ENCODE data around the gene DOCK1.
"Not testable (repeated sequence)": the region's sequence is repeated elsewhere in the genome, so short reads cannot be mapped to it uniquely, and the experiment has no call there.

DOCK1 gene

DNA sequence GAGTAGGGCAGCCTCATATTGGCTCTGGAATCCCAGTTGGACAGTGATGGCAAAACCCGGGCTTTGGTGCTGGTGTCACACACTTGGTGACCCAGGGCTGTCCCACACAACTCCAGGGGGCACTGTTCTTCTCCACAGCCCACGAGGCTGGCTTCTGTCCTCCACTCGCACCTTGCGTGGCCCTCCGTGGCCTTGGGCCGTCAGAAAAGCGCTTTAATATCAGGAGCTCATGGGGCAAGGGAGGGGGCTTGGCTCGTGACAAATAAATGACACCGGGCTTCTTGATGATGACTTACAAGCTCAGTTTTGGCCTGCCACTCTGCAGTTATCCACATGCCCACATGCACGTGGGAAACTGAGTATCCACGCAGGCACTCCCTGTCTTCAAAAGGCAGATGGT, 8.1 kb downstream of the DOCK1 start:
- Histone ChIP-seq H3K9ac (ENCODE audit: low read length) (no peak overlapping the region), H3K4me2 (ENCODE audit: low read depth, low read length) (no peak overlapping the region), H3K79me2 (ENCODE audit: low read length) (no peaks in the 10 kb centered on the region), H3K9me2 (replicated peaks; ENCODE audit: insufficient read depth, low read length) (no peaks in the 10 kb centered on the region), H3K4me1 (ENCODE audit: low read length) (no peaks in the 10 kb centered on the region), H2AFZ (ENCODE audit: low read length) (no peak overlapping the region), H3K4me3 (ENCODE audit: low read length) (no peak overlapping the region), H3F3A (ENCODE audit: insufficient read depth, low read length) (no peaks in the 10 kb centered on the region), H3K27ac (ENCODE audit: low read length) (no peak overlapping the region), H3K9me3 (replicated peaks; ENCODE audit: insufficient read depth, low read length) (no peaks in the 10 kb centered on the region), H4K20me1 (ENCODE audit: insufficient read depth, low read length) (no peaks in the 10 kb centered on the region), H3K27me3 (replicated peaks; ENCODE audit: insufficient read depth, low read length) (no peaks in the 10 kb centered on the region), H3K36me3 (replicated peaks; ENCODE audit: insufficient read depth, low read length) (no peaks in the 10 kb centered on the region)
- TF ChIP-seq EZH2phosphoT487 (IDR thresholded peaks at IDR 0.05; ENCODE audit: low read length) (no peak), EZH2 (optimal IDR thresholded peaks at IDR 0.05; ENCODE audit: low read depth, low read length) (no peak)
- TF ChIP-seq, protein P1, sequence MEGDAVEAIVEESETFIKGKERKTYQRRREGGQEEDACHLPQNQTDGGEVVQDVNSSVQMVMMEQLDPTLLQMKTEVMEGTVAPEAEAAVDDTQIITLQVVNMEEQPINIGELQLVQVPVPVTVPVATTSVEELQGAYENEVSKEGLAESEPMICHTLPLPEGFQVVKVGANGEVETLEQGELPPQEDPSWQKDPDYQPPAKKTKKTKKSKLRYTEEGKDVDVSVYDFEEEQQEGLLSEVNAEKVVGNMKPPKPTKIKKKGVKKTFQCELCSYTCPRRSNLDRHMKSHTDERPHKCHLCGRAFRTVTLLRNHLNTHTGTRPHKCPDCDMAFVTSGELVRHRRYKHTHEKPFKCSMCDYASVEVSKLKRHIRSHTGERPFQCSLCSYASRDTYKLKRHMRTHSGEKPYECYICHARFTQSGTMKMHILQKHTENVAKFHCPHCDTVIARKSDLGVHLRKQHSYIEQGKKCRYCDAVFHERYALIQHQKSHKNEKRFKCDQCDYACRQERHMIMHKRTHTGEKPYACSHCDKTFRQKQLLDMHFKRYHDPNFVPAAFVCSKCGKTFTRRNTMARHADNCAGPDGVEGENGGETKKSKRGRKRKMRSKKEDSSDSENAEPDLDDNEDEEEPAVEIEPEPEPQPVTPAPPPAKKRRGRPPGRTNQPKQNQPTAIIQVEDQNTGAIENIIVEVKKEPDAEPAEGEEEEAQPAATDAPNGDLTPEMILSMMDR (IDR thresholded peaks at IDR 0.05; ENCODE audit: low read length): no peak
- DNase-seq: no peak

DNA sequence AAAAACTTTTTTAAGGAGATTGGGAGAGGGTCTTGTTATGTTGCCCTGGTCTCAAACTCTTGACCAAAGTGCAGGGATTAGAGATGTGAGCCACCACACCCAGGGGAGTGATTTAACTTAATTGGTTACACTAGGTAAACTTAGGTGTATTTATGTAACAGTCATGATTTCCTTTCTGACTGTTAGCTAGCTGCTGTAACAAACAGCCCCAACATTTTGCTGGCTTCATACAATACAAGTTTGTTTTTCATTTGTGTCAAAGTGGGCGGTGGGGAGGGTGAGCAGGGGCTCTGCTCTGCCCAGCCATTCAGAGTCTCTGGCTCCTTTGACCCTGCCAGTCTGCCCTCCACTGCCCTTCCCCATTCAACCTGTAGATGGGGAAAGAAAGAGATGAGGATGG, 9.3 kb downstream of the DOCK1 start:
- H3K9ac ChIP-seq (ENCODE audit: low read length): no peak overlapping the region
- no peaks in the 10 kb centered on the region for H3K27me3 ChIP-seq (replicated peaks; ENCODE audit: insufficient read depth, low read length)
- no peaks in the 10 kb centered on the region for H3K9me3 ChIP-seq (replicated peaks; ENCODE audit: insufficient read depth, low read length)
- TF ChIP-seq EZH2 (optimal IDR thresholded peaks at IDR 0.05; ENCODE audit: low read depth, low read length): no peak
- TF ChIP-seq, protein P1 (IDR thresholded peaks at IDR 0.05; ENCODE audit: low read length): no peak
- no peak for TF ChIP-seq EZH2phosphoT487 (IDR thresholded peaks at IDR 0.05; ENCODE audit: low read length)
- no peaks in the 10 kb centered on the region for H4K20me1 ChIP-seq (ENCODE audit: insufficient read depth, low read length)
- no peak overlapping the region for H2AFZ ChIP-seq (ENCODE audit: low read length)
- no peaks in the 10 kb centered on the region for H3K79me2 ChIP-seq (ENCODE audit: low read length)
- H3K4me2 ChIP-seq (ENCODE audit: low read depth, low read length): no peak overlapping the region
- no peaks in the 10 kb centered on the region for H3F3A ChIP-seq (ENCODE audit: insufficient read depth, low read length)
- H3K27ac ChIP-seq (ENCODE audit: low read length): no peak overlapping the region
- H3K36me3 ChIP-seq (replicated peaks; ENCODE audit: insufficient read depth, low read length): no peaks in the 10 kb centered on the region
- H3K4me3 ChIP-seq (ENCODE audit: low read length): no peak overlapping the region
- DNase-seq: no peak
- no peaks in the 10 kb centered on the region for H3K4me1 ChIP-seq (ENCODE audit: low read length)
- H3K9me2 ChIP-seq (replicated peaks; ENCODE audit: insufficient read depth, low read length): no peaks in the 10 kb centered on the region

DNA sequence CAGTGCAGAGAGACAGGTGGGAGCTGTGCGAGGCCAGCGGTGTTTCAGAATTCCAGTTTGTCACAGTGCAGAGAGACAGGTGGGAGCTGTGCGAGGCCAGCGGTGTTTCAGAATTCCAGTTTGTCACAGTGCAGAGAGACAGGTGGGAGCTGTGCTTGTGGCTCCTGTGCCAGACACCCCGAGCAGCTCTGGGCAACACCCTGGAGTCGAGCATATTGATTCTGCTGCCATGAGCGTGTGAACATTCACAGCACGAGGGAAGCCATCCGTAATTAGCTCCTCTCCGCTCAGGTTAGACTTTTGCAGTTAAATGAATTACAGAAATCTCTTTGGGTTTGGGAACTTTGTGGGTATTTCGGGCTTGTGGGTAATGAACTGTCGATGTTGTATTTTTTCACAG, 11.7 kb downstream of the DOCK1 start:
- not testable (repeated sequence) for H3K4me2 ChIP-seq (ENCODE audit: low read depth, low read length); H3F3A ChIP-seq (ENCODE audit: insufficient read depth, low read length); DNase-seq; H3K27me3 ChIP-seq (replicated peaks; ENCODE audit: insufficient read depth, low read length); H2AFZ ChIP-seq (ENCODE audit: low read length); H3K9me2 ChIP-seq (replicated peaks; ENCODE audit: insufficient read depth, low read length); H3K4me3 ChIP-seq (ENCODE audit: low read length); H3K9ac ChIP-seq (ENCODE audit: low read length); H3K4me1 ChIP-seq (ENCODE audit: low read length); H4K20me1 ChIP-seq (ENCODE audit: insufficient read depth, low read length); H3K9me3 ChIP-seq (replicated peaks; ENCODE audit: insufficient read depth, low read length); H3K27ac ChIP-seq (ENCODE audit: low read length); H3K79me2 ChIP-seq (ENCODE audit: low read length); H3K36me3 ChIP-seq (replicated peaks; ENCODE audit: insufficient read depth, low read length)

DNA sequence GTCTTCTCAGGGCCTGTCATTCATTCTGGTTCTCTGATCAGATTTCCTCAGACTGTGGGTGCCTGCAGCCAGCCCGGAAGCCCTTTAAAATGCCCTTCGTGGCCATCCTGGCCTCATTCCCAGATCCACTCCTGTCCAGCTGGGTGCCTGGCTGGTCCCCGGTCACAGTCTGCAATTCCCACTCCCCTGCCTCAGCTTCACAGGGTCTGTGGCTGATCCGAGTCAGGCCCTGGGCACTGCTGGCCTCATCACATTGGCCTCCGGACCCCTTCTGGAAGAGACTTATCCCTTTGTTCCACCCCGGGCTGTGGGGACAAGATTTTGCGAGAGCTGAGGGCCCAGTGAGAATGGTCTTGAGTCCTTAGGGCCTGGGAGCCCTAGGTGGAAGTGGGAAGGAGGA, 12.1 kb downstream of the DOCK1 start:
- TF ChIP-seq EZH2 (optimal IDR thresholded peaks at IDR 0.05; ENCODE audit: low read depth, low read length): no peak
- TF ChIP-seq, protein P1 (IDR thresholded peaks at IDR 0.05; ENCODE audit: low read length): no peak
- no peak for TF ChIP-seq EZH2phosphoT487 (IDR thresholded peaks at IDR 0.05; ENCODE audit: low read length)
- Histone ChIP-seq H3K4me1 (ENCODE audit: low read length) (no peaks in the 10 kb centered on the region), H3K27me3 (replicated peaks; ENCODE audit: insufficient read depth, low read length) (no peaks in the 10 kb centered on the region), H3K27ac (ENCODE audit: low read length) (no peak overlapping the region), H2AFZ (ENCODE audit: low read length) (no peak overlapping the region), H3K4me2 (ENCODE audit: low read depth, low read length) (no peak overlapping the region), H3K9me3 (replicated peaks; ENCODE audit: insufficient read depth, low read length) (no peaks in the 10 kb centered on the region), H3K36me3 (replicated peaks; ENCODE audit: insufficient read depth, low read length) (no peaks in the 10 kb centered on the region), H3K9me2 (replicated peaks; ENCODE audit: insufficient read depth, low read length) (no peaks in the 10 kb centered on the region), H3F3A (ENCODE audit: insufficient read depth, low read length) (no peaks in the 10 kb centered on the region), H3K4me3 (ENCODE audit: low read length) (no peak overlapping the region), H4K20me1 (ENCODE audit: insufficient read depth, low read length) (no peaks in the 10 kb centered on the region), H3K79me2 (ENCODE audit: low read length) (no peaks in the 10 kb centered on the region), H3K9ac (ENCODE audit: low read length) (no peak overlapping the region)
- no peak for DNase-seq

Measured in MM.1S (cell line).